PC-9 (cell line): ENCODE results near the gene BAZ1B.

Source experiments
- CTCF ChIP-seq: fragments of 200-600 bp; sonication (generic); conservative IDR thresholded peaks from 2 replicates; pipeline ENCODE4 v1.6.1; 2017; ENCODE audit warnings: mixed run types, antibody characterized with exemption, mild to moderate bottlenecking, moderate library complexity
- EZH2 ChIP-seq: fragments of 200-600 bp; sonication (generic); IDR thresholded peaks from 2 replicates; pipeline ENCODE4 v1.8.0; 2017; ENCODE audit warnings: antibody characterized with exemption, low read depth

GRCh38 chr7:73518470-73518869, 3.6 kb downstream of the BAZ1B start:
- no peak for TF ChIP-seq CTCF
- no peak for TF ChIP-seq EZH2
